GM12801 (cell line): Measurements from ENCODE around the gene COL23A1.

Experiments used
- CTCF ChIP-seq: IDR thresholded peaks from one replicate; pipeline ENCODE4 v1.5.1; 2011; ENCODE audit warnings: control low read depth; ENCODE audit not compliant: insufficient read length; ENCODE audit errors: extremely low read depth

COL23A1 gene

DNA sequence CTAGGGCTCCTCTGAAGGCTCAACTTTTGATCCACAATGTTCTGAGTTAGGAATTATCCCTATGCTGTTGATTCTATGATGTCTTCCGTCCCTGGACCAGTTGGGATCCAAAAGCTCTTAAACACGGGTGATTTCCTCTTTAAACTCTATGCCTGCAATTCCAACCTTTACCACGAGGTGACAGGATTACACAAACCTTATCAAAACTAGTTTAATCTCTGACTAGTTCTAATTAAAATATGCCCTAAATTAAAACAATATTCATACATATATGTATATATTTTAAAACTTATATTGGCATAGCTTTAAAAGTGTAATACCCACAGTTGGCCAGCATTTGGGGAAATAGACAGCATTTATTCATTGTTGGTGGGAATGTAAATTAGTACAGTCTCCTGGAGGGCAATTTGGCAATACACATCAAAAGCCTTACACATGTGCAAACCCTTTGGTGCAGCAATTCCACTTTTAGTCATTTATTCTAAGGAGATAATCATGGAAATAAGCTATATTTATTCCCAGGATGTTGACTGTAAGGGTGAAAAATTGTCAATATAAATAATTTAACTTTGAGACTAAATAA lies 306.0 kb downstream of the COL23A1 start:
- TF ChIP-seq CTCF: no peak

DNA sequence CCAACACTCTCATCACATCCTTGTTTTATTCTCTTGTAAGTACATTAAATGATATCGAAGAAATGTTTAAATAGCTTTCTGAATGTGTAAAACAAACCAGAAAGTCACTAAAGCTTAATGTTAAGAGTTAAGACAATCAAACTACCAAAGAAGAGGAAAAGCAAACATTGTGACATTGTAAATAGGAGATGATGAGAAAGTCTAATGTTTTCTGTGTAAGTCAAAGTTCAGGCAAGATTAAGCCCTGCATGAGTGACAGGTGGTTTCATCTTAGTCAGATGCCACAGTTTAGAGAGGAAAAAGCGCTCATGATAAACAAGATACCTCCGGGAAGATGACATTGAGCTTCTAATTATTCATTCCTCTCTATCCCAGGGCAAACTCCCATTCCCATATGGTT lies 306.7 kb downstream of the COL23A1 start:
- no peak for TF ChIP-seq CTCF

GRCh38 chr5:178282391-178282790 lies 307.8 kb downstream of the COL23A1 start:
- no peak for TF ChIP-seq CTCF

- no peak for TF ChIP-seq CTCF
Measured at GRCh38 chr5:178281331-178281730, 308.9 kb downstream of the COL23A1 start.

GRCh38 chr5:178280631-178281030 lies 309.6 kb downstream of the COL23A1 start:
- TF ChIP-seq CTCF: no peak

GRCh38 chr5:178279723-178280438 lies 310.3 kb downstream of the COL23A1 start:
- no peak for TF ChIP-seq CTCF

GRCh38 chr5:178279026-178279722 lies 311.0 kb downstream of the COL23A1 start:
- TF ChIP-seq CTCF: no peak
